ENCODE measurements around the gene ESR1. TPM values are rescaled to one million over a fixed set of nuclear protein-coding genes. Genes with fewer than 3 reads are reported as not detected.

The ESR1 gene
- total and polyA plus RNA-seq, 4 donors: 0.05 to 16.1 (median 6.3) TPM

GRCh38 chr6:152098683-152099082 is 291.2 kb downstream of the ESR1 start:
- Histone ChIP-seq H3K4me3 (ENCODE audit: low read depth in 1 of 3, low read length in 3 of 3) (no peak overlapping the region), H3K9me3 (ENCODE audit: control insufficient read depth in 4 of 4, low read length in 3 of 4) (no peaks in the 10 kb centered on the region), H3K9ac (ENCODE audit: low read depth in 1 of 2, low read length in 2 of 2) (no peak overlapping the region), H3K36me3 (ENCODE audit: control insufficient read depth in 4 of 4, insufficient read depth in 3 of 4, low read depth in 1 of 4, low read length in 3 of 4) (peaks cover 0 to 38% (median 19%) of the 10 kb centered on the region in 4 donors), H3K27ac (ENCODE audit: low read depth in 1 of 2, low read length in 2 of 2) (no peak overlapping the region), H3K4me1 (ENCODE audit: control insufficient read depth in 4 of 4, insufficient read depth in 4 of 4, low read length in 3 of 4) (peaks cover 0 to 3% (median 0%) of the 10 kb centered on the region in 4 donors), H3K27me3 (ENCODE audit: control insufficient read depth in 4 of 4, insufficient read depth in 4 of 4, low read length in 3 of 4) (no peaks in the 10 kb centered on the region)
- WGBS: 89% methylated on average over 14 of the region's 14 CpGs
- no peak for DNase-seq (ENCODE audit: low spot score)
- TF ChIP-seq, protein P1, sequence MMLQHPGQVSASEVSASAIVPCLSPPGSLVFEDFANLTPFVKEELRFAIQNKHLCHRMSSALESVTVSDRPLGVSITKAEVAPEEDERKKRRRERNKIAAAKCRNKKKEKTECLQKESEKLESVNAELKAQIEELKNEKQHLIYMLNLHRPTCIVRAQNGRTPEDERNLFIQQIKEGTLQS (IDR thresholded peaks at IDR 0.05): no peak
- TF ChIP-seq, protein P2, sequence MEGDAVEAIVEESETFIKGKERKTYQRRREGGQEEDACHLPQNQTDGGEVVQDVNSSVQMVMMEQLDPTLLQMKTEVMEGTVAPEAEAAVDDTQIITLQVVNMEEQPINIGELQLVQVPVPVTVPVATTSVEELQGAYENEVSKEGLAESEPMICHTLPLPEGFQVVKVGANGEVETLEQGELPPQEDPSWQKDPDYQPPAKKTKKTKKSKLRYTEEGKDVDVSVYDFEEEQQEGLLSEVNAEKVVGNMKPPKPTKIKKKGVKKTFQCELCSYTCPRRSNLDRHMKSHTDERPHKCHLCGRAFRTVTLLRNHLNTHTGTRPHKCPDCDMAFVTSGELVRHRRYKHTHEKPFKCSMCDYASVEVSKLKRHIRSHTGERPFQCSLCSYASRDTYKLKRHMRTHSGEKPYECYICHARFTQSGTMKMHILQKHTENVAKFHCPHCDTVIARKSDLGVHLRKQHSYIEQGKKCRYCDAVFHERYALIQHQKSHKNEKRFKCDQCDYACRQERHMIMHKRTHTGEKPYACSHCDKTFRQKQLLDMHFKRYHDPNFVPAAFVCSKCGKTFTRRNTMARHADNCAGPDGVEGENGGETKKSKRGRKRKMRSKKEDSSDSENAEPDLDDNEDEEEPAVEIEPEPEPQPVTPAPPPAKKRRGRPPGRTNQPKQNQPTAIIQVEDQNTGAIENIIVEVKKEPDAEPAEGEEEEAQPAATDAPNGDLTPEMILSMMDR (IDR thresholded peaks at IDR 0.05; ENCODE audit: low read depth, low read length, missing input control): no peak
- TF ChIP-seq SP1 (IDR thresholded peaks at IDR 0.05) (no peak), HNF4G (IDR thresholded peaks at IDR 0.05) (no peak)

- no peaks in the 10 kb centered on the region for H3K27me3 ChIP-seq (ENCODE audit: control insufficient read depth in 4 of 4, insufficient read depth in 4 of 4, low read length in 3 of 4)
- H3K4me3 ChIP-seq (ENCODE audit: low read depth in 1 of 3, low read length in 3 of 3): no peak overlapping the region
- peaks cover 0 to 3% (median 0%) of the 10 kb centered on the region in 4 donors for H3K4me1 ChIP-seq (ENCODE audit: control insufficient read depth in 4 of 4, insufficient read depth in 4 of 4, low read length in 3 of 4)
- H3K9me3 ChIP-seq (ENCODE audit: control insufficient read depth in 4 of 4, low read length in 3 of 4): no peaks in the 10 kb centered on the region
- H3K9ac ChIP-seq (ENCODE audit: low read depth in 1 of 2, low read length in 2 of 2): no peak overlapping the region
- H3K27ac ChIP-seq (ENCODE audit: low read depth in 1 of 2, low read length in 2 of 2): peak overlapping the region in 1 of 2 donors; percentile 19
- DNase-seq (ENCODE audit: low spot score): no peak
- peaks cover 0 to 33% (median 16%) of the 10 kb centered on the region in 4 donors for H3K36me3 ChIP-seq (ENCODE audit: control insufficient read depth in 4 of 4, insufficient read depth in 3 of 4, low read depth in 1 of 4, low read length in 3 of 4)
- WGBS: 96% methylated on average over 4 of the region's 4 CpGs
- TF ChIP-seq RAD21 (IDR thresholded peaks at IDR 0.05) (no peak), SP1 (IDR thresholded peaks at IDR 0.05) (no peak), NR2F2 (IDR thresholded peaks at IDR 0.05) (no peak), JUND (IDR thresholded peaks at IDR 0.05) (no peak)
- TF ChIP-seq, protein P3, sequence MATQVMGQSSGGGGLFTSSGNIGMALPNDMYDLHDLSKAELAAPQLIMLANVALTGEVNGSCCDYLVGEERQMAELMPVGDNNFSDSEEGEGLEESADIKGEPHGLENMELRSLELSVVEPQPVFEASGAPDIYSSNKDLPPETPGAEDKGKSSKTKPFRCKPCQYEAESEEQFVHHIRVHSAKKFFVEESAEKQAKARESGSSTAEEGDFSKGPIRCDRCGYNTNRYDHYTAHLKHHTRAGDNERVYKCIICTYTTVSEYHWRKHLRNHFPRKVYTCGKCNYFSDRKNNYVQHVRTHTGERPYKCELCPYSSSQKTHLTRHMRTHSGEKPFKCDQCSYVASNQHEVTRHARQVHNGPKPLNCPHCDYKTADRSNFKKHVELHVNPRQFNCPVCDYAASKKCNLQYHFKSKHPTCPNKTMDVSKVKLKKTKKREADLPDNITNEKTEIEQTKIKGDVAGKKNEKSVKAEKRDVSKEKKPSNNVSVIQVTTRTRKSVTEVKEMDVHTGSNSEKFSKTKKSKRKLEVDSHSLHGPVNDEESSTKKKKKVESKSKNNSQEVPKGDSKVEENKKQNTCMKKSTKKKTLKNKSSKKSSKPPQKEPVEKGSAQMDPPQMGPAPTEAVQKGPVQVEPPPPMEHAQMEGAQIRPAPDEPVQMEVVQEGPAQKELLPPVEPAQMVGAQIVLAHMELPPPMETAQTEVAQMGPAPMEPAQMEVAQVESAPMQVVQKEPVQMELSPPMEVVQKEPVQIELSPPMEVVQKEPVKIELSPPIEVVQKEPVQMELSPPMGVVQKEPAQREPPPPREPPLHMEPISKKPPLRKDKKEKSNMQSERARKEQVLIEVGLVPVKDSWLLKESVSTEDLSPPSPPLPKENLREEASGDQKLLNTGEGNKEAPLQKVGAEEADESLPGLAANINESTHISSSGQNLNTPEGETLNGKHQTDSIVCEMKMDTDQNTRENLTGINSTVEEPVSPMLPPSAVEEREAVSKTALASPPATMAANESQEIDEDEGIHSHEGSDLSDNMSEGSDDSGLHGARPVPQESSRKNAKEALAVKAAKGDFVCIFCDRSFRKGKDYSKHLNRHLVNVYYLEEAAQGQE (IDR thresholded peaks at IDR 0.05): no peak
Observed at GRCh38 chr6:152099446-152100182, 292.1 kb downstream of the ESR1 start.

DNA sequence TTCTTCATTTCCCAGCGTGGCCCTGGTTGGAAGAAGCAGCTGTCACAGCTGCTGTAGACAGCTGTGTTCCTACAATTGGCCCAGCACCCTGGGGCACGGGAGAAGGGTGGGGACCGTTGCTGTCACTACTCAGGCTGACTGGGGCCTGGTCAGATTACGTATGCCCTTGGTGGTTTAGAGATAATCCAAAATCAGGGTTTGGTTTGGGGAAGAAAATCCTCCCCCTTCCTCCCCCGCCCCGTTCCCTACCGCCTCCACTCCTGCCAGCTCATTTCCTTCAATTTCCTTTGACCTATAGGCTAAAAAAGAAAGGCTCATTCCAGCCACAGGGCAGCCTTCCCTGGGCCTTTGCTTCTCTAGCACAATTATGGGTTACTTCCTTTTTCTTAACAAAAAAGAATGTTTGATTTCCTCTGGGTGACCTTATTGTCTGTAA is 292.7 kb downstream of the ESR1 start:
- Histone ChIP-seq H3K36me3 (ENCODE audit: control insufficient read depth in 4 of 4, insufficient read depth in 3 of 4, low read depth in 1 of 4, low read length in 3 of 4) (peaks cover 0 to 30% (median 15%) of the 10 kb centered on the region in 4 donors), H3K27me3 (ENCODE audit: control insufficient read depth in 4 of 4, insufficient read depth in 4 of 4, low read length in 3 of 4) (no peaks in the 10 kb centered on the region), H3K27ac (ENCODE audit: low read depth in 1 of 2, low read length in 2 of 2) (peak overlapping the region in 1 of 2 donors; percentile 19), H3K9ac (ENCODE audit: low read depth in 1 of 2, low read length in 2 of 2) (no peak overlapping the region), H3K4me3 (ENCODE audit: low read depth in 1 of 3, low read length in 3 of 3) (no peak overlapping the region), H3K9me3 (ENCODE audit: control insufficient read depth in 4 of 4, low read length in 3 of 4) (no peaks in the 10 kb centered on the region), H3K4me1 (ENCODE audit: control insufficient read depth in 4 of 4, insufficient read depth in 4 of 4, low read length in 3 of 4) (peaks cover 0 to 3% (median 0%) of the 10 kb centered on the region in 4 donors)
- WGBS: 68% methylated on average over 7 of the region's 7 CpGs
- no peak for DNase-seq (ENCODE audit: low spot score)
- TF ChIP-seq SP1 (IDR thresholded peaks at IDR 0.05) (no peak), FOXA2 (IDR thresholded peaks at IDR 0.05) (no peak), EGR1 (IDR thresholded peaks at IDR 0.05; ENCODE audit: low read depth in 2 of 2) (no peak), FOXA1 (IDR thresholded peaks at IDR 0.05) (no peak), HNF4G (IDR thresholded peaks at IDR 0.05) (no peak), RXRA (IDR thresholded peaks at IDR 0.05) (no peak), GABPA (IDR thresholded peaks at IDR 0.05 in 1 of 2, conservative IDR thresholded peaks at IDR 0.05 in 1 of 2) (no peak)
- TF ChIP-seq, protein P3 (IDR thresholded peaks at IDR 0.05): no peak
- TF ChIP-seq, protein P1 (IDR thresholded peaks at IDR 0.05): no peak
- TF ChIP-seq, protein P2 (IDR thresholded peaks at IDR 0.05; ENCODE audit: low read depth, low read length, missing input control): no peak
